NCI-H2171 (cell line): ENCODE measurements around the gene NR4A3.

Experiments
- DNase-seq: peaks from one replicate; lab custom pipeline; 2025; lab: John Stamatoyannopoulos, UW

The NR4A3 gene

GRCh38 chr9:99814359-99814758 is 7.3 kb upstream of the NR4A3 start:
- no peak for DNase-seq

- DNase-seq: no peak
Observed at GRCh38 chr9:99816392-99816791, 5.3 kb upstream of the NR4A3 start.

- DNase-seq: no peak
Observed at GRCh38 chr9:99818500-99818899, 3.2 kb upstream of the NR4A3 start.

- DNase-seq: peak; percentile 76
Observed at GRCh38 chr9:99819123-99819855, 2.4 kb upstream of the NR4A3 start.

- peak; percentile 94 for DNase-seq
Observed at GRCh38 chr9:99819856-99820684, 1.6 kb upstream of the NR4A3 start.

- peak; percentile 26 for DNase-seq
Observed at GRCh38 chr9:99820685-99821395, 845 bp upstream of the NR4A3 start.

GRCh38 chr9:99822109-99822805 is 572 bp downstream of the NR4A3 start:
- peak; percentile 38 for DNase-seq

GRCh38 chr9:99822806-99823591 is 1.3 kb downstream of the NR4A3 start:
- DNase-seq: peak; percentile 38

GRCh38 chr9:99823681-99824377 is 2.1 kb downstream of the NR4A3 start:
- DNase-seq: no peak

GRCh38 chr9:99824378-99825171 is 2.9 kb downstream of the NR4A3 start:
- no peak for DNase-seq

- no peak for DNase-seq
Observed at GRCh38 chr9:99825172-99826046, 3.7 kb downstream of the NR4A3 start.

- no peak for DNase-seq
Observed at GRCh38 chr9:99826579-99826978, 4.9 kb downstream of the NR4A3 start.

- DNase-seq: no peak
Observed at GRCh38 chr9:99827244-99827643, 5.6 kb downstream of the NR4A3 start.

GRCh38 chr9:99828054-99828416 is 6.3 kb downstream of the NR4A3 start:
- DNase-seq: no peak

GRCh38 chr9:99828417-99829176 is 6.9 kb downstream of the NR4A3 start:
- DNase-seq: no peak

- no peak for DNase-seq
Observed at GRCh38 chr9:99831857-99832557, 10.3 kb downstream of the NR4A3 start.

GRCh38 chr9:99832558-99832864 is 10.8 kb downstream of the NR4A3 start:
- no peak for DNase-seq

GRCh38 chr9:99833735-99834134 is 12.1 kb downstream of the NR4A3 start:
- no peak for DNase-seq
